GM12801 (cell line): ENCODE measurements around the gene ADM.

Source experiments
- CTCF ChIP-seq: IDR thresholded peaks from one replicate; pipeline ENCODE4 v1.5.1; 2011; ENCODE audit warnings: control low read depth; ENCODE audit not compliant: insufficient read length; ENCODE audit errors: extremely low read depth

Gene ADM, protein sequence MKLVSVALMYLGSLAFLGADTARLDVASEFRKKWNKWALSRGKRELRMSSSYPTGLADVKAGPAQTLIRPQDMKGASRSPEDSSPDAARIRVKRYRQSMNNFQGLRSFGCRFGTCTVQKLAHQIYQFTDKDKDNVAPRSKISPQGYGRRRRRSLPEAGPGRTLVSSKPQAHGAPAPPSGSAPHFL

GRCh38 chr11:10304495-10305261 lies at the start of gene ADM:
Gene ADM, plus strand, starts transcription at chr11:10305073. Its CDS starts 628 bp downstream, at chr11:10305701.
- no peak for TF ChIP-seq CTCF

DNA sequence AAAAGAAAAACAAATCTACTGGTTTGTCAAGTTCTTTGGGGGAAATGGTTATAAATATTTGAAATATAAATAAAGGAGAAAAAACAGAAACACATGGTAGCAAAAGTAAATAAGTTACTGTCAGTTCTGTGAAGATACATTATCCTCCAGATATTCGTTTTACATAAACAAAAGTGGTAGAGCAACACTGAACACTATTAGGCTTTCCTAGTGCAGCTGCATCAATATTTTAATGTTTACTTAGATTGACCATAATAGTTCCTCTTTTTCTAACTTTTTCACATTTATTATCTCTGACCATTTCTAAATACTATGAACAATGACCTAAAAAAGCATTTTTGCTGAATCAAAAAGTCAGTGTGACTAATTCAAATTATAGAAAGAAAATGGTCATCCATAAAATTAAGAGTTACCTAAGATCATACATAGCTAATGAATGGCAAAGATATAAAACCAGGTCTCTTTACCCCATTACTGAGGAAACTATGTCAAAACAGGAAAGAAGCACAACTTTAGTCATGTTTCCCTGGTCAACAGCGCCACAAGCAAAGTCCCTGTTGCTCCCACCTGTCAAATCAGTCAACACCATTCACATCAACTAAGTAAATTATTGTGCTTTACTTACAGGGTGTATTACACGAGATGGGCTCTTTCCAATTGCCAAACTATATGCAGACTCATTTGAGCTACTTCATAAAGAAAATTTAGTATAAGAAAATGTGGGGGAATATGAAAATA lies 49.3 kb upstream of the ADM start:
- TF ChIP-seq CTCF: no peak

- TF ChIP-seq CTCF: no peak
Observed at GRCh38 chr11:10257478-10257877, 47.4 kb upstream of the ADM start.

DNA sequence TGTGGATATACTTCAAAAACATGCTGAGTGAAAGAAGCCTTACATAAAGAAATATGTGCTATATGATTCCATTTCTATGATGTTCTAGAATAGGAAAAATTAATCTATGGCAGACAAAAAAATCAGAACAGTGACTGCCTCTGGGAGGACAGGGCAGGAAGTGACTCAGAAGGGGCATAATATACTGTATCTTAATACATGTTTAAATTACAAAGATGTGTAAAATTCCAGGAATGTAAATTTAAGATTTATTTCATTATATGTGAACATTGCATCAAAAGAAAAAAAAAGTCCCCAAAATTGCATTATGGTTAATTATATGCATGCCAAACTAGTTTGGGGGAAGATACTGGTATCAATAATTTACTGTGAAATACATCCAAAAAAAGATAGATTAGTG lies 43.1 kb upstream of the ADM start:
- no peak for TF ChIP-seq CTCF

GRCh38 chr11:10263929-10264328 lies 40.9 kb upstream of the ADM start:
- TF ChIP-seq CTCF: no peak

DNA sequence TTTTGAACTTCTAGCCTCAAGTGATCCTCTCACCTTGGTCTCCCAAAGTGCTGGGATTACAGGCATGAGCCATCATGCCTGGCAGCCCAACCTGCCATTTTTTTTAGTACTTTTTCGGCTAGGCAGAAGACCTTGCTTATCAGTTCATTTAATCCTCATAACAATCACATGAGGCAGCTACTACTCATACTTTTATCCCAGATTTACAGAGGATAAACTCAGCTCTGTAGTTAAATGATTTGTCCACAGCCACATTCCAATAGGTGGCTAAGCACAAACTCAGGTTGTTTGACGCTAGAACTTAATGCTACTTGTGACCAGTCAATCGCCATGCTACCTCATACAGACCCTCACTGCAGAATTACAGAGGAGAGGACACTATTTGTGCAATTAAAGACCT lies 38.9 kb upstream of the ADM start:
- no peak for TF ChIP-seq CTCF

DNA sequence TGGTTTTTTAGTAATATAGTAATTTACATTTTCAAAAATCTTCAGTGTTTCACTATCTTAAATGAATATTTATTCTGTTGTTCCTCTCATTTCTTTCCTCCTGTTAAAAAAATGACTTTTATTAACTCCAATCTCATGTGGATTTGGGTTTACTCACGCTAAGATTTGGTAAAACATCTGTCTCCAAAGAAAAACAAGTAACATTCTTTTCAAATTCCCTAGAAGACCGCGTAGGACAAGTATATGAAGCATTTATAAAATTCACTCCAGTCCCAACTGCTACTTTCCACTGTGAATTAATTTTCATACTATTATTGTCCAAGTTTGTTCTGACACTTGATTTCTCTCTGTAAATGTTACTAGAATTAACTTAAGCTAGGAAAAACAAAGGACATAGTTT lies 37.1 kb upstream of the ADM start:
- TF ChIP-seq CTCF: no peak
